Globus pallidus (tissue), 1 donor: ENCODE data around the gene ADORA2A.

Experiments
- DNase-seq: peaks from one replicate; pipeline ENCODE4 v3.0.0-alpha.2; 2015; ENCODE audit warnings: low spot score

ADORA2A gene

GRCh38 chr22:24433001-24433827, 5.8 kb downstream of the ADORA2A start:
- no peak for DNase-seq

- DNase-seq = no peak
Measured at GRCh38 chr22:24433828-24434470, 6.5 kb downstream of the ADORA2A start.

DNA sequence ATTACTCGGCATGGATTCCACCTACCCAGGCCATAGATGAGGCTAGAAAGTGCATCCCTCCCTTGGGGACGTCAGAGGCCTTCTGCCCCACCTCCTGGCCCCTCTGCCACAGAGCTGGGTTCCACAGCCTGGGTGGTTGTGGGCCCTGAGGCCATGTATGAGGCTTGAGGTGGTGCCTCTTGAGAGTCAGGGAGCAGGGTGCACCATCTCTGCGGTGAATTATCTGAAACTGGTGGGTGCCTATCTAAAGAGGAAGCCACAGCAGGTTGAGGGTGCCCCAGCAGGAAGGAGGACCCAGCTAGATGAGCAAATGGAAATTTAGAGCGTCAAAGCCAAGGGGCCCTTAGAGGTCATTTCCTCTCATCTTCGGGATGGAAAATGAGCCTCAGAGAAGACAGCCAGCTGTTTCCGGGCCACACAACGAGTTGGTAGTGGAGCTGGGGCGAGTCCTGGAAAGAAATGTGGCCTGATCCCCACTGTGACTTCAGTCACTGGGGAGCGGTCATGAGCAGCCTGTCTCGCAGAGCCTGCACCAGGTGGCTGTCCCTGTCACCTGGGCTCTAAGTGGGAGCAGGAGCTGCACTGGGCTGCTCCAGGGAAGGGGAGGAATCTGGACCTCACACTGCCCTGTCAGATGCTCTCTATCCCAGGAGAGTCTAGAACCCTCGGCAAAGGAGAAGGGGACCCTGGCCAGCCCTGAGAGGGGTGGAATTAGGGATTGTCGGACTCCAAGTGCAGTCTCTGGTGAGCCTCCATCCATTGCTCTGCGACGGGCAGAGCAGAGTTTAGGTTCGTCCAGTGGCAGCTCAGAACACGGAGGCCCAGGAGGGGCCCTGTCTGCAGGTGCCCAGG, 7.3 kb downstream of the ADORA2A start:
- DNase-seq = peak; percentile 19

DNA sequence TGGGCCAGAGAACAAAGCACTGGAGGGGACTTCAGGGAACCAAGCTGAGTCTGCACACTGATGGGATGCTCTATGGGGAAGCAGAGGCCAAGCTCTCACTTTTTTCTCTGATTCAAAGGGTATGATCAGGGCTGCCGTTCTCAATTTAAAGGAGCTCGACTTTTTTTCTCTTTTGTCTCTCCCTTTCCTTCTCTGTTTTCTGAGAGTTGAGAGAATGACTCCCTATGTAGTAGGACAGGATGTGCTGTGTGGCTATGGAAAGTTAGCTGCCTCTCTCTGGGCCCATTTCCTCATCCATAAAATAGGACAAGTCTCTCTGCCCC, 7.9 kb downstream of the ADORA2A start:
- no peak for DNase-seq

DNA sequence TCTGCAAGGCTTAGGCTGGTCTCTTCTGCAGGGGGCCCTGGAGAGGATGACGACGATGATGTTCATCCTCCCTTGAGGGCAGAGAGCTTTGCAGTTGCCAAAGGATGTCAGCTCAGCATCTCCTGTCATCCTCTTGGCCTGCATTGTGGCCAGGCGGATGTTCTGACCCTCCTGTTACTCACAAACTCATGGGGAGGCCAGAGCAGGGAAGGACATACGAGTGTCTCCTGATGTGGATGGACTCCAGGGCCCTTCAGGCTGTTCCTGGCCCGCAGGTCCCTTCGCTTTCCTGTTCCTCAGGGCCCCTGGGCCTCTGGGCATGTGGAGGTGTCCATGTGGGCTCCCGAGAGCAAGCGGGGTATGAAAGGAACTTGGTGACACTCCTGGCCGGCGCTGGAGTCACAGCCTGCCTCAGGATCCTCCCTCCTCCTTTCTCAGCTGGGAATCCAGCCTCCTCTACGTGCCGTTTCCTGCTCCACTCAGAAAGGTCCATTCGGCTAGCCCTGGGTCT, 8.5 kb downstream of the ADORA2A start:
- DNase-seq = no peak

- DNase-seq = no peak
Measured at GRCh38 chr22:24436553-24436952, 9.2 kb downstream of the ADORA2A start.

GRCh38 chr22:24437091-24437490, 9.7 kb downstream of the ADORA2A start:
- no peak for DNase-seq

DNA sequence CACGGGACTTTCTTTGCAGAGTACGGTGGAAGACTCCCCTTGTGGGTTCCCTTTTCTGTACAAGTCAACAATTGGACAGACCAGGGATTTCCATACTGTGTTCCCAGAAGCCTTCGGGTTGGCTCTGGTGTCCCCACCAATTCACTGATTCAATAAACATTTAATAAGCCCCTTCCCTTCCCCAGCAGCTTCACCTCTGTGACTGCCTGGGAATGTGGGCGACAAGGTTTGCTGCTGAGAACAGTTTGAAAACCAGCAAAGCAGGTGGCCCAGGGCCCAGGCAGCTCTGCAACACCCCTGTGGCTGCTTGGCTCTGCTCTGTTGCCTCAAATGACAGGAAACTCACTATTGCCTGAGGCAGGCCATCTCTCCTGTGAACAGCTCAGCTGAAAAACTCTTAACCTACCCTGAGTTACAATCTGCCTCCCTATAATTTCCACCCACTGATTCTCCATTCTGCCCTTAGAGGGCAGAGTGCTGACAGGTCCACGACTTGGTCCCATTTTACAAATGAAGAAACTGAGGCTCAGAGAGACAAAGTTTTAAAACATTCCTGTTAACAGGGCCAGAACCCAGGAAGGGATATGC, 10.4 kb downstream of the ADORA2A start:
- no peak for DNase-seq

DNA sequence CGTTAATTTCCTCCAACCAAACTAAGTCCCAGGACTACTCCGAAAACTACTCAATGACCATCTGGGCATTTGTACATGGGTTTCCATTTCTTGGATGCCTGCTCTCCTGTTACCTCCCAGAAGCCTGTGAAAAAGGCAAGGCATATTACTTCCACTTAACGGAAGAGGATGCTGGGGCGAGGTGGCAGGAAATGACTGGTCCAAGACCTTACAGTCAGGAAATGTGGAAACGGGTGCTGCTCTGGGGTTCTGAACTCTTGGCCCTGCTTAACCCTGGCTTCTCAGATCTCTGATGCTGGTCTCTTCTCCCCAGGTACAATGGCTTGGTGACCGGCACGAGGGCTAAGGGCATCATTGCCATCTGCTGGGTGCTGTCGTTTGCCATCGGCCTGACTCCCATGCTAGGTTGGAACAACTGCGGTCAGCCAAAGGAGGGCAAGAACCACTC, 12.9 kb downstream of the ADORA2A start:
- DNase-seq = no peak

GRCh38 chr22:24440718-24441405, 13.5 kb downstream of the ADORA2A start:
- no peak for DNase-seq

DNA sequence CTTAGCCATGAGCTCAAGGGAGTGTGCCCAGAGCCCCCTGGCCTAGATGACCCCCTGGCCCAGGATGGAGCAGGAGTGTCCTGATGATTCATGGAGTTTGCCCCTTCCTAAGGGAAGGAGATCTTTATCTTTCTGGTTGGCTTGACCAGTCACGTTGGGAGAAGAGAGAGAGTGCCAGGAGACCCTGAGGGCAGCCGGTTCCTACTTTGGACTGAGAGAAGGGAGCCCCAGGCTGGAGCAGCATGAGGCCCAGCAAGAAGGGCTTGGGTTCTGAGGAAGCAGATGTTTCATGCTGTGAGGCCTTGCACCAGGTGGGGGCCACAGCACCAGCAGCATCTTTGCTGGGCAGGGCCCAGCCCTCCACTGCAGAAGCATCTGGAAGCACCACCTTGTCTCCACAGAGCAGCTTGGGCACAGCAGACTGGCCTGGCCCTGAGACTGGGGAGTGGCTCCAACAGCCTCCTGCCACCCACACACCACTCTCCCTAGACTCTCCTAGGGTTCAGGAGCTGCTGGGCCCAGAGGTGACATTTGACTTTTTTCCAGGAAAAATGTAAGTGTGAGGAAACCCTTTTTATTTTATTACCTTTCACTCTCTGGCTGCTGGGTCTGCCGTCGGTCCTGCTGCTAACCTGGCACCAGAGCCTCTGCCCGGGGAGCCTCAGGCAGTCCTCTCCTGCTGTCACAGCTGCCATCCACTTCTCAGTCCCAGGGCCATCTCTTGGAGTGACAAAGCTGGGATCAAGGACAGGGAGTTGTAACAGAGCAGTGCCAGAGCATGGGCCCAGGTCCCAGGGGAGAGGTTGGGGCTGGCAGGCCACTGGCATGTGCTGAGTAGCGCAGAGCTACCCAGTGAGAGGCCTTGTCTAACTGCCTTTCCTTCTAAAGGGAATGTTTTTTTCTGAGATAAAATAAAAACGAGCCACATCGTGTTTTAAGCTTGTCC, 14.3 kb downstream of the ADORA2A start:
- no peak for DNase-seq

DNA sequence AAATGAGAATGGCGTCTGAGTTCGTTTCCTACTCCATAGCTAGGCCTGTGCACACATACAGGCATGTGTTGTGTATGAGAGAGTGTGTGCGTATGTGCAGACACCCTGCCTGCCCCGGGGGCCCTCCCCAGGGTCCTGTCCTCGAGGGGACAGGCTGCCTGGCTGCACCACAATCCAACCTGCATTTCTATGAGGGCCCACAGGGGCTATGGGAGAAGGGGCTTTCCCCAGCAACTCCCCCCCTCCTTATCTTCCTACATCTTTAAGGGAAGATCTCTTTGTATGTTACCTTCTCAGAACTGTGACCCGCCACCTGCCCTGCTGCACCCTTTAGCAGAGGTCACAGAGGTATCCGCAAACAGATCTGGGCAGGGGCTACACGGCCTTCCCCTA, 14.9 kb downstream of the ADORA2A start:
- DNase-seq = no peak

GRCh38 chr22:24443668-24444067, 16.3 kb downstream of the ADORA2A start:
- DNase-seq = no peak

DNA sequence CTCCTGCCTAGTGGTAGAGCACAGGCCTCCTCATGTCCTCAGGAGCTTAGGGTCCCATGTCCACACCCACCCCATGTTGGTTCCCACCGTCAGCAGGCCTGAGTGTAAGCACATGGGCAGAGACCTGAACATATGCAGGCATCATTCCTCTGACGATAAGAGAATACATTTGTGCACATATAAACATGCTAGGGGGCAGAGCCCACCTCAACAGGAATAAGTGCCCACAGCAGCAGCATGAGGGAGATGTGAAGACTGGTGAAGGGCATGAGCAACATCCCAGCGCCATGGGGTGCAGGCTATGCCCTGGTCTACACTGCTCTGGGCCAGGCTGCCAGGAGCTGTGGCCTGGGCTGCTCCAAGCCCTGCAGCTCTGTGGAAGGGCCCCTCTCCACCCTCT, 16.9 kb downstream of the ADORA2A start:
- DNase-seq = no peak

GRCh38 chr22:24444729-24445466, 17.5 kb downstream of the ADORA2A start:
- DNase-seq = no peak

GRCh38 chr22:24445481-24446259, 18.3 kb downstream of the ADORA2A start:
- no peak for DNase-seq

- no peak for DNase-seq
Measured at GRCh38 chr22:24446260-24446611, 18.8 kb downstream of the ADORA2A start.

GRCh38 chr22:24450610-24451009, 23.2 kb downstream of the ADORA2A start:
- DNase-seq = no peak

DNA sequence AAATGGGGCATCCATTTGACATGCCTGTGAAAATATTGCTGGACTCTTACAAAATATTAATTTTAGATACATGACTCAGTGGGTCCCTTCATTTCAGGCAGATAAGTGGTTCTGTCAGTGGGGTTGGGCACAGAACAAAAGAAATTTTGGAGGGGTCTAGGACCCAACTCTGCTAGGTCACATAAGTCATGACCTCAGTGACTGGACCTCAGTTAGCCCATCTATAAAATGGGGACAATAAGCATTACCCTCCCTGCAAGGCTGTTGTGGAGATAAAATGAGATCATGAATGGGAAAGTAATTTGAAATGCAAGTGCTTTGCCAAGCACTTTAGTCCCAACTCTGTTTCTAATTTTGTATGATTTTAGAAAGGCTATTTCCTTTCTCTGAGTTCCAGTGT, 23.8 kb downstream of the ADORA2A start:
- DNase-seq = no peak
